HG03108 (cell line): ENCODE results near the gene PI4KA.

Source experiments
- ATAC-seq: cut with Tn5 transposase; IDR thresholded peaks from one replicate; pipeline ENCODE4 v1.9.1; 2021; ENCODE audit warnings: moderate library complexity; ENCODE audit not compliant: unreplicated experiment

The PI4KA gene

GRCh38 chr22:20794650-20795413, 63.8 kb downstream of the PI4KA start:
- no peak for ATAC-seq

- no peak for ATAC-seq
These were observed 64.6 kb downstream of the PI4KA start for GRCh38 chr22:20793748-20794649.

GRCh38 chr22:20792966-20793728, 65.5 kb downstream of the PI4KA start:
- no peak for ATAC-seq

GRCh38 chr22:20792221-20792965, 66.2 kb downstream of the PI4KA start:
- ATAC-seq: no peak

- ATAC-seq: no peak
These were observed 69.8 kb downstream of the PI4KA start for GRCh38 chr22:20788627-20789344.

- no peak for ATAC-seq
These were observed 70.6 kb downstream of the PI4KA start for GRCh38 chr22:20787746-20788626.

GRCh38 chr22:20787223-20787622, 71.4 kb downstream of the PI4KA start:
- ATAC-seq: no peak

GRCh38 chr22:20786536-20786979, 72.1 kb downstream of the PI4KA start:
- no peak for ATAC-seq

GRCh38 chr22:20786048-20786447, 72.6 kb downstream of the PI4KA start:
- ATAC-seq: no peak

- no peak for ATAC-seq
These were observed 73.2 kb downstream of the PI4KA start for GRCh38 chr22:20785415-20785814.

GRCh38 chr22:20783844-20784723, 74.5 kb downstream of the PI4KA start:
- no peak for ATAC-seq

GRCh38 chr22:20783300-20783673, 75.3 kb downstream of the PI4KA start:
- no peak for ATAC-seq

GRCh38 chr22:20782596-20783299, 75.9 kb downstream of the PI4KA start:
- no peak for ATAC-seq

GRCh38 chr22:20782083-20782482, 76.5 kb downstream of the PI4KA start:
- no peak for ATAC-seq

GRCh38 chr22:20781272-20781990, 77.2 kb downstream of the PI4KA start:
- no peak for ATAC-seq

- ATAC-seq: no peak
These were observed 78.8 kb downstream of the PI4KA start for GRCh38 chr22:20779818-20780158.
